COLO668 (cell line): ENCODE data around the gene ECE1.

Source experiments
- DNase-seq: peaks from one replicate; lab custom pipeline; 2025; ENCODE audit not compliant: unreplicated experiment; lab: John Stamatoyannopoulos, UW

Gene ECE1

GRCh38 chr1:21289700-21290545 is at the start of gene ECE1:
Gene ECE1 (minus strand): TSS chr1:21290463. CDS start chr1:21290414, 49 bp downstream.
- DNase-seq: no peak

DNA sequence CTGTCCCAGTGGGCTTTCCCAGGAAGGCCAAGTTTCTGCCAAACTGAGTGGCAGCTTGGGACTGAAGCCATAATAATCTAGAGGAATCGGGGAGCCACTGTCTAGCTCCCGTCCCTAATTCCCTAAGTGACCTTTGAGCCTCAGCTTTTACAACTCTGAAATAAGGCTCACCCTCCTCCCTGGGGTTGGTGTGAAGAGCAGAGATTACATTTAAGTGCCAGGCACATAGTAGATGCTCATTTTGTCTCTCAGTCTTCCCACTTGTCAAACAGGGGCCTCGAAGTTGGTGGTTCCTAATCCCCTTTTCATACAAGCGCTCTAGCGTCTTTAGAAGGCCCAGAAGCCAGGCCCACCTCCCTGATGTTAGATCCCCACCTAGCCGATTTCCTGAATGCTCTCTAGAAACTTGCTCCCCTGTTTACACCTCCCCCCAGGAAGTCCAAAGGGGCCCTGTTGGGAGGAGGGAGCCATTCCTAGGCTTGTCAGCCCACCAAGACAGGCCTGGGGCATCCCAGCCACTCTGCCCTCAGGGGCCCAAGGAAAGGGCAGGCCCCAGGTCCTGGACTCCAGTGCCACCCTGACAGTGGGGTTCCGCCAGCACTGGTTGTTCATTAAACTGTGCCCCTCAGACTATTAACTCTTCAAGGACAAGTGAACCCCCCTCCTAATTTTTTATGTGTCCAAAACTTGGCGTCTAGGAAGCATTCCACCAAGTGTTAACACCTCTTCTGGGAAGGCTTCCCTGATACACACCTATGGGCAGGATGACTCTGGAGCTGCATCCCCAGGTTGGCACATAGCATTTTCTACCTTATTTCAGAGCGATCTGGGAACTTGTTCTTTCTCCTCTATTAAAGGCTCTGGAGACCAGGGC is 49.3 kb upstream of the ECE1 start:
- no peak for DNase-seq

DNA sequence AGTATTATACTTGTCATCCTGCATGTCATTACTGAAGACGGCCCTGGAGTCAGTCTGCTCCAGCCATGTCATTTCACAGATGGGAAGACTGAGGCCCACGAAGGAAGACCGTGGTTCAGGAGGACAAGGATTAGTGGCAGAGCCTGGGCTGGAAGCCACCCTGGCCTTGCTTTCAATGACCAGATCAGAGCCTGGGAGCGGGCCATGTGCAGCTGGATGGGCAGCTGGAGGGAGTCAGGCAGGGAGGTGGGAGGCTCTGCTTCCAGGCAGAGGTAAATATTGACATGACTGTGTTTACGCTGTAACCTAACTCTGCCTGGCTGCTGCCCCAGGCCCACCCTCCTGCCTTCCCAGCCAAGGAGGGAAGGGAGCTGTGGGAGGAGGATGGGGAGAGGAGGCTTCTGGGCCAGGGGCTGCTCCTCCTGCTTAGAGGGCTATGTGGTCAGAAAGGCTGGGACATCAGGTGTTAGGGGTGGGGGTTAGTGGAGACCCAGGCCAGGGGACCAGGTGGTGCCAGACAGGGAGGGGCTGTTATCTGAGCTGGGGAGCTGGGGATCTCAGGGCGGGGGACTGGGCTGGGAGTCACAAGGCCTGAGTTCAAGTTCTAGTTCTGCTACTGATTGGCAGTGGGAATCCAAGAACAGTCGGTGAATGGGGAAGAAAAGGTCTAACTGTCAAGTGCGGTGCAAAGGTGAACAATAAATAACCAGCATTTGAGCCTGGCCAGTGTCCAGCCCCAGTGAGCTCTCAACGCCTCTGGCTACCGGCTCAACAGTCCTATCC is 48.5 kb upstream of the ECE1 start:
- peak; percentile 99 for DNase-seq

- DNase-seq: peak; percentile 55
These were observed 47.8 kb upstream of the ECE1 start for GRCh38 chr1:21337928-21338572.

DNA sequence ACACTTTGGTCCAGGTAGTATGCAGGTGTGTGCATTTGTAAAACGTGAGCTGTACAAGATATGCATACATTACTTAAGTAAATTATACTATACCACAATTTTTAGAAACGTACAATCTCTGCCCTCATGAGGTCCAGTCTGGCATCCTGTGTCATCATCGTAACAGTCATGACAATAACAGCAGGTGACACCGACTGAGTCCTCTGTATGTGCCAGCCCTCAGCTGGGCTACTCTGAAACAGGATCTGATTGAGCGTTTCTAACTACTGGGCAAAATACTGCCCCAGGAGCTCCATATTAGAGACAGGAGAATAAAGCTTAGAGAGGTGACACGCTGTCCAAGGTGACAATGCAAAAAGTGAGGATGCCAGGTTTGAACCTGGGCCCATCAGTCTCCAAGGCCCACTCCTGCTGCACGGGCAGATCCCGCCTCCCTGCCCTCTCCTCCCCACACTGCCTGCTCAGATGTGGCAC is 47.2 kb upstream of the ECE1 start:
- peak; percentile 83 for DNase-seq

DNA sequence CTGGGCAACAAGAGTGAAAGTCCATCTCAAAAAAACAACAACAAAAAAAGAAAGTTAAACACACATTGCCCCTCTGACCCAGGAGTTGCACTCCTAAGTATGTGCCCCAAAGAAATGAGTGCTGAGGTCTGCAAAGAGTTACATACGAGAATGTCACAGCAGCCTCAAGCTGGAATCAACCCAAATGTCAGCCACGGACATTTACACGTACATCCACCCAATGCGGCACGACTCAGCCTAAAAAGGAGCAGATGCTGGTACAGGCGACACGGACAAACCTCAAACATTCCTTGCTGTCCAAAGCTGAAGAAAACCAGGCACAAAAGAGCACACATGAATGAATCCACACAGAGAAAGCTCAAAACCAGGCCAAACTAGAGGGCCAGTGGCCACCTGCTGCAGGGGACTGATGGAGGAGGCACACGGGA is 46.8 kb upstream of the ECE1 start:
- peak; percentile 76 for DNase-seq

- peak; percentile 93 for DNase-seq
These were observed 45.5 kb upstream of the ECE1 start for GRCh38 chr1:21335750-21336224.

DNA sequence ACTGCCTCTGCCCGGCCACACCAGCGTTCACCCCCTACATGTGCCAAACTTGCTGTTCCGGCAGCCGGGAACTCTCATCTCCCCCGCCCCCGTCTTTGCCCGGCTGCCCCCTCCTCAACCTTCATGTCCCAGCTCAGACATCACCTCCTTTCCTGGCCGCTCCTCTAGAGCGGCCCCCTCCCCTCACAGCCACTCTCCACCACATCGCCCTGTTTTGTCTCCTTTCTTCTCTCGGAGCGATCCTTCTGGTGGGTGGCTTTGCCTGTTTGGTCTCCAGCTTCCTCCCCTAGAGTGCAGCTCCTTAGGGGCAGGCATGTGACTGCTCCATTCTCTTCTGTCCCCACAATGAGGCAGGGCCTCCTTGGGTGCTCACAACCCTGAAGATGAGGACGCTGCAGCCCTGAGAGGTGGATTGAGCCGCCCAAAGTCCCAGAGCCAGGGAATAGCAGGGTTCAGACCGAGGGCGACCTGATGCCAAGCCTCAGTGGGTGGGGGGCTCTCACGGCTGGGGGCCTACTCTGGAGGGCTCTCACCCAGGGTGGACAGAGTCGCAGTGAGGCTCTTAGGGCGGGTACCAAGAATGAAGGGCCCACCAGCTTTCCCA is 44.9 kb upstream of the ECE1 start:
- DNase-seq: no peak

DNA sequence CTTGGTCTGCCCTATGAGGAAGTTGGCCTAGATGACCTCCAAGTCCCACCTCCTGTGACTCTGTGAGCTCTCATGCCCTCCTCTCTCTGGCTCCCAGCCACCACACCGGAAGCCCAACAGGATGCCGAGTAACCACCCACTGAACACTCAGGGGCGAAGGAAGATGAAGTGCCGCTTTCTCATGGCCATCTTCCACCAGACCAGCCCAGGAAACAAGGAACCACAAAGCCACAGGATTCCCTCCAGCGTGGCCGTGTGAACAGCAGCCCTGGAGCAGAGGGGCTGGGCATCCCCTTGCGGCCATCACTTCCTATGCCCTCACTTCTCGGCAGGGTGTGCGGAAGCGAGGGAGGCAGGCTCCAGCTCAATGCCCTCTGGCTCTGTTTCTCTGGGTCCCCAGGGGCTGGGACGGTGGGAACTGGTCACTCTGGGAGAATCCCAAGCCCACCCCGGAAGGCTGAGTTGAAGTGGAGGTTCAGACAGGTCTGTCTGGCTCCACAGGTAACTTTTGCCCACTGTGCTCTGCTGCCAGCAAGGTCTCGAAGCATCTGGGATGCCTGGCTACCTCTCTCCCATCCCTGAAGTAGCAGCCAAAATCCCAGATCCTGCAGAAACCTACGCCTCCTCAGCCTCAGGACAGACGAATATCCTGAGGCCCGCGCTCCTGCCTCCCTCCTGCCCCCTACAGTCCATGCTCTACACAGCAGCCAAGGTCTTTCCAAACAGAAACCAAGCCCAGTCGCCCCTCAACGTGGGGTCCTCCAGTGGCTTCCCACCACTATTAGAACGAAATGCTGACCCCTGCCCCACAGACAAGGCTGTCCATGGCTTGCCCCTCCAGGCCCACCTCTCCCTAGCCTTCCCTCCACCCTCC is 44.2 kb upstream of the ECE1 start:
- DNase-seq: peak; percentile 35

DNA sequence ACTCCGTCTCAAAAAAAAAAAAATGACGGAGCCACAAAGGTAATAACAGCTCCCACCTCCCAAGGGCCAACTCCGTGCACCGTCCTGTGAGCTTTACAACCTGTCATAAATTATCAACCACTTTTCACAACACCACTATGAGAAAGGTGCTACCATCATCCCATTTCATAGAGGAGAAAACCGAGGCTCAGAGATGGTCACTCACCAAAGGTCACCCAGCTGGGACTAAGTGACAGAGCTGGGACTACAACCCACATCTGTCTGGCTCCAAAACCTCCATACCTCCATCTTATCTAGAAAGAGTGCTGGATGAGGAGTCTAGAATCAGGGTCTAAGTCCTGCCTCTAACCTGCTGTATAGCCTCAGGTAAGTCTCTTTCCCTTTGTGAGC is 43.6 kb upstream of the ECE1 start:
- no peak for DNase-seq

DNA sequence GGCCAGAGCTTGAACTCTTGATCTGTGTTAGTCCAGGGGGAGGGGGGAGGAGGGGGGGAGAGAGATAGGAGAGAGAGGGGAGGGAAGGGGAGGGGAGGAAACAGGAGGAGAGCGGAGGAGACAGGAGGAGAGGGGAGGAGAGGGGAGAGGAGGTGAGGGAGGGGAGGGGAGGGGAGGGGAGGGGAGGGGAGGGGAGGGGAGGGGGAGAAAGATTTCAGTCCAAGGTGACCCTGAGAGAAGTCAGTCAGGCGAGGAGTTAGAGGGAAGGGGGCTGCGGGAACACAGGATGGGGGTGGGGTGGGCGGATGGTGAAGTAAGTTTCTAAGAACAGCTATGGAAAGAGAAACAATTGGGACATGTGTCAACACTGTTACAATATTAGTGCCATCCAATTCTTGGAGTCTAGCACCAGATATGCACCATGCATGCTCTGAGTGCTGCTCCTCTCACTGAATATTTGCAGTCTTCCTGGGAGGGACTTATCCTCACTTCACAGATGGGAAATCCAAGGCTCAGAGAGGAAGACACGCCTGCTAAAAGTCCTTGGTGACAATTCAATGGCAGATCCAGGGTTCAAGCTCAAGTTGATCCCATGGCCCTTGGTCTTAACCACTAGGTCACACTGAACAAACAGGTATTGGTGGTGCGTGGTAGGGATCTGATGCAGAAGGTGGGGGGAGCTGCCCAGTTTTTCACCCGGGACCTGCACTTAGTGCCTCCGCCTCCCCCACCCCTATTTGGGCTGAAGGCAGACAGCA is 42.5 kb upstream of the ECE1 start:
- DNase-seq: no peak

GRCh38 chr1:21331752-21332478 is 41.7 kb upstream of the ECE1 start:
- no peak for DNase-seq

DNA sequence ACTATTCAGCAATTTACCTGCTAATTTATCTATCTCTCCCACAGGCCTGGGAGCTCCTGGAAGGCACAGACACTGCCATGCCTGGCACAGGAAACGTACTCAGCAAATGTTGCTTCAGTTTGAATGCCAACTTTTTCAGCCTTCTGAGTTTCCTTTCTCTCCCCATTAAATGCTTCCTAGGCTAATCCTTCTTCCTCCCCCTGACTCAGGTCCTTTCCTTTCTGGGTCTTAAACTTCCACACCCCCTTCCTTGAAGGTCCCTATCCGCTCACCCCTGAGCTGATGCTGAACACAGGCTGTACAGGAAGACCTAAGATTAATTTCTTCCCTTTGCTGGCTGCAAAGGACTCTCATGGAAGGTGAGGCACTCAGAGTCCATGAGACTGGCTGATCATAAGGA is 40.3 kb upstream of the ECE1 start:
- no peak for DNase-seq

DNA sequence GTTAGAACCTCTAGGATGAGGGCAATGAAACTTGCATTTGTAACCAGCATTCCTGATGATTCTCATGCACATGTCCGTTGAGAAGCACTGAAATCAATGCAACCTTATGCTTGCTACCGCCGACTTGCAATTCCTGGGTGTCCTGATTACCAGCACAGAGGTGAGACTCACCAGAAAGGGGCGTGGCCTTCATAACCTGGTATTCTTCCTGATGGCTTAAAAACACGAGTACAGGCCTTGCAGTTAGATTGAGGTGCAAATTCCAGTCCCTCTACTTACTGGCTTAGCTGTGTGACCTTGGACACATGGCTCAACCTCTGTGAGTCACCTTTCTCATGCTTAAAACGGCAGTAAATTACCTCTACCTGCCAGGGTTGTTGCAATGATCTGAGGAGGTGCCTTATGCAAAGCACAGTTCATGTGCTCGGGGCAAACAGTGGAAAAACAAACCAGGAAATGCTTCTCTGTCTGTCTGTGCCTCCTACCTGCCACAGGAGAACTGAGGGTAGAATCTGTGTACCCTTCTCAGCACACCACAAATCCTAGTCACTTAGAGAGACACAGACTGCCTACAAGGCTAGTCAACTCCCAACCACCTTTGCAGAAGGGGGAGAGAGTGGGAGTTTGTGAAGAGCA is 39.1 kb upstream of the ECE1 start:
- DNase-seq: peak; percentile 62

GRCh38 chr1:21327566-21328323 is 37.5 kb upstream of the ECE1 start:
- DNase-seq: no peak

- DNase-seq: no peak
These were observed 36.6 kb upstream of the ECE1 start for GRCh38 chr1:21326861-21327344.
